Liver (tissue), 9 donors: Measurements from ENCODE around the gene NAE1. TPM values are rescaled to one million over a fixed set of nuclear protein-coding genes. Genes with fewer than 3 reads are reported as not detected.

Experiments used
- DNase-seq: peaks from one replicate; pipeline ENCODE4 v3.0.0-alpha.2; 2017; ENCODE audit warnings: low spot score
- H3K27ac ChIP-seq, 2 donors: one replicate each; pipeline ENCODE4 v1.7.0; 2013; ENCODE audit warnings: inconsistent platforms in 2 of 2, low read length in 2 of 2, control low read depth in 1 of 2, low read depth in 1 of 2, mild to moderate bottlenecking in 1 of 2
- H3K27me3 ChIP-seq, 4 donors: one replicate each; pipeline versions ENCODE4 v1.6.1 to v1.7.0; 2013; ENCODE audit warnings: low read length in 3 of 4, inconsistent platforms in 1 of 4, mild to moderate bottlenecking in 1 of 4, moderate library complexity in 1 of 4; ENCODE audit not compliant: control insufficient read depth in 4 of 4, insufficient read depth in 4 of 4
- H3K36me3 ChIP-seq, 4 donors: one replicate each; pipeline versions ENCODE4 v1.6.1 to v1.7.0; 2013; ENCODE audit warnings: low read length in 3 of 4, mild to moderate bottlenecking in 3 of 4, low read depth in 1 of 4, moderate library complexity in 1 of 4; ENCODE audit not compliant: control insufficient read depth in 4 of 4, insufficient read depth in 3 of 4
- H3K4me1 ChIP-seq, 4 donors: one replicate each; pipeline versions ENCODE4 v1.6.1 to v1.7.0; 2013; ENCODE audit warnings: low read length in 3 of 4, mild to moderate bottlenecking in 3 of 4, moderate library complexity in 1 of 4; ENCODE audit not compliant: control insufficient read depth in 4 of 4, insufficient read depth in 4 of 4
- H3K4me3 ChIP-seq, 3 donors: one replicate each; pipeline versions ENCODE4 v1.6.1 to v1.7.0; 2013; ENCODE audit warnings: low read length in 3 of 3, control low read depth in 1 of 3, low read depth in 1 of 3, mild to moderate bottlenecking in 1 of 3
- H3K9ac ChIP-seq, 2 donors: one replicate each; pipeline ENCODE4 v1.7.0; 2013; ENCODE audit warnings: low read length in 2 of 2, mild to moderate bottlenecking in 2 of 2, moderate library complexity in 2 of 2, control low read depth in 1 of 2, low read depth in 1 of 2
- H3K9me3 ChIP-seq, 4 donors: one replicate each; pipeline versions ENCODE4 v1.6.1 to v1.7.0; 2013; ENCODE audit warnings: low read length in 3 of 4; ENCODE audit not compliant: control insufficient read depth in 4 of 4
- ATF3 ChIP-seq: IDR thresholded peaks from 2 replicates; pipeline ENCODE4 v1.6.1; 2016; ENCODE audit warnings: antibody characterized with exemption
- CTCF ChIP-seq: fragments of 150-350 bp; IDR thresholded peaks from 2 replicates; pipeline ENCODE4 v1.5.1; 2017; ENCODE audit warnings: improper control_type of control experiment, low read depth, low read length; ENCODE audit not compliant: missing input control
- EGR1 ChIP-seq, 2 donors: IDR thresholded peaks; 2 replicates each; pipeline ENCODE4 v1.6.1; 2016 to 2018; ENCODE audit warnings: antibody characterized with exemption in 2 of 2, low read depth in 2 of 2
- FOXA1 ChIP-seq: IDR thresholded peaks from 2 replicates; pipeline ENCODE4 v1.6.1; 2016; ENCODE audit warnings: antibody characterized with exemption
- FOXA2 ChIP-seq: IDR thresholded peaks from 2 replicates; pipeline ENCODE4 v1.6.1; 2016; ENCODE audit warnings: antibody characterized with exemption
- GABPA ChIP-seq, 2 donors: IDR thresholded peaks in 1 of 2; conservative IDR thresholded peaks in 1 of 2; 2 replicates each; pipeline ENCODE4 v1.6.1; 2016; ENCODE audit warnings: antibody characterized with exemption in 2 of 2, mild to moderate bottlenecking in 1 of 2, moderate library complexity in 1 of 2
- HNF4A ChIP-seq, 2 donors: conservative IDR thresholded peaks; 2 replicates each; pipeline ENCODE4 v1.6.1; 2016; ENCODE audit warnings: antibody characterized with exemption in 2 of 2, mild to moderate bottlenecking in 2 of 2
- HNF4G ChIP-seq: IDR thresholded peaks from 2 replicates; pipeline ENCODE4 v1.6.1; 2016; ENCODE audit warnings: antibody characterized with exemption
- NR2F2 ChIP-seq: IDR thresholded peaks from 2 replicates; pipeline ENCODE4 v1.6.1; 2016; ENCODE audit warnings: antibody characterized with exemption
- RAD21 ChIP-seq, 2 donors: IDR thresholded peaks; 2 replicates each; pipeline ENCODE4 v1.6.1; 2016; ENCODE audit warnings: antibody characterized with exemption in 2 of 2, mild to moderate bottlenecking in 2 of 2
- REST ChIP-seq: IDR thresholded peaks from 2 replicates; pipeline ENCODE4 v1.6.1; 2016; ENCODE audit warnings: antibody characterized with exemption, mild to moderate bottlenecking
- RXRA ChIP-seq, 2 donors: IDR thresholded peaks; 2 replicates each; pipeline ENCODE4 v1.6.1; 2017 to 2018; ENCODE audit warnings: antibody characterized with exemption in 2 of 2, mild to moderate bottlenecking in 1 of 2
- SP1 ChIP-seq: IDR thresholded peaks from 2 replicates; pipeline ENCODE4 v1.6.1; 2018; ENCODE audit warnings: antibody characterized with exemption, mild to moderate bottlenecking
- TAF1 ChIP-seq: conservative IDR thresholded peaks from 2 replicates; pipeline ENCODE4 v1.6.1; 2016; ENCODE audit warnings: antibody characterized with exemption, mild to moderate bottlenecking
- ZBTB33 ChIP-seq: IDR thresholded peaks from 2 replicates; pipeline ENCODE4 v1.6.1; 2016; ENCODE audit warnings: antibody characterized with exemption
- WGBS: extraction: QIAGEN DNeasy Blood & Tissue Kit; methylation state at CpG from one replicate; pipeline ENCODE4 v1.1.7; 2013; 5-methylcytosine and 5-hydroxymethylcytosine counted together
- polyA plus RNA-seq, 2 donors: library from polyadenylated mRNA; stranded (reverse) in 1 of 2; unstranded in 1 of 2; fragments of 200-250 nt in 1 of 2; fragments of >200 nt in 1 of 2; fragmentation: Nextera tagmentation in 1 of 2; extraction: Ambion mirVana in 1 of 2; gene quantifications; one replicate each; pipeline versions ENCODE4 v1.2.1 to v1.2.3, GENCODE V29; 2013 to 2015
- total RNA-seq, 2 donors: library from RNA; depleted of rRNA; stranded (reverse); fragments of >200 nt; gene quantifications; one replicate each; pipeline ENCODE4 v1.2.3, GENCODE V29; 2014
- TF ChIP-seq, protein P1 (sequence below): IDR thresholded peaks from 2 replicates; pipeline ENCODE4 v1.6.1; 2016; ENCODE audit warnings: antibody characterized with exemption
- donor health status: healthy.
- donor health status: healthy.
- donor health status: healthy.
- donor health status: healthy.
- donor health status: healthy.

NAE1 gene
- total and polyA plus RNA-seq, 4 donors: 12.3 to 26.4 (median 23.9) TPM

DNA sequence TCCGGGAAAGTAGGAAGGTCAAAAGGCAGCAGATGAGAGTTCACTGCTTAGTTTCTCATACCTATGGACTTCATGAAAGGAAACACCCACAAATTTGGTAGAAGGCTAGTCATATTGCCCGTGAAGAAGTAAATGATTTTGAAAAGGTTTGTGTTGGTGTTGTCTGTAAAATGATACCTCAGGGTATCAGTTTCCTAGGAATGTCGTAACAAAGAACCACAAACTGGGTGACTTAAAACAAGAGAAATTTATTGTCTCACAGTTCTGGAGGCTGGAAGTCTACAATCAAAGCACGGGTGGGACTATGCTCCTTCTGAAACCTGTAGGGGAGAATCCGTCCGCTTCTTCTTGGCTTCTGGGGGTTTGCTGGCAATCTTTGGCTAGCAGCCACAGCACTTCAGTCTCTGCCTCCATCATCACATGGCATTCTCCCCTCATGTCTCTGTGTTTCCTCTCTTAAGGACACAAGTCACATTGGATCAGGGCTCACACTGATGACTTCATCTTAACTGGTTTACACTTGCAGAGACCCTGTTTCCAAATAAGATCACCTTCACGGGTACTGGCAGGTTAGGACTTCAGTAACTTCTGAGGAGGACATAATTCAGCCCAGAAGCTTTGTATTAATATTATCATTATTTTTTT is 2.0 kb upstream of the NAE1 start:
- Histone ChIP-seq H3K36me3 (peaks cover 0 to 1% (median 0%) of the 10 kb centered on the region in 4 donors), H3K4me3 (no peak overlapping the region), H3K27me3 (no peaks in the 10 kb centered on the region), H3K9ac (no peak overlapping the region), H3K4me1 (peaks cover 0 to 12% (median 6%) of the 10 kb centered on the region in 4 donors), H3K9me3 (no peaks in the 10 kb centered on the region), H3K27ac (no peak overlapping the region)
- 76% methylated on average over 7 of the region's 7 CpGs for WGBS
- DNase-seq: no peak
- TF ChIP-seq HNF4G (no peak), RXRA (IDR thresholded peaks at IDR 0.05) (no peak), HNF4A (conservative IDR thresholded peaks at IDR 0.05) (no peak), EGR1 (IDR thresholded peaks at IDR 0.05; ENCODE audit: low read depth in 2 of 2) (no peak), TAF1 (no peak), SP1 (no peak), RAD21 (IDR thresholded peaks at IDR 0.05) (no peak), FOXA2 (no peak), CTCF (no peak), ZBTB33 (no peak), ATF3 (no peak), FOXA1 (no peak), REST (no peak), GABPA (IDR thresholded peaks at IDR 0.05 in 1 of 2, conservative IDR thresholded peaks at IDR 0.05 in 1 of 2) (no peak), NR2F2 (no peak)
- TF ChIP-seq, protein P1, sequence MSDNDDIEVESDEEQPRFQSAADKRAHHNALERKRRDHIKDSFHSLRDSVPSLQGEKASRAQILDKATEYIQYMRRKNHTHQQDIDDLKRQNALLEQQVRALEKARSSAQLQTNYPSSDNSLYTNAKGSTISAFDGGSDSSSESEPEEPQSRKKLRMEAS: no peak
